HG02973 (cell line): Measurements from ENCODE around the gene TDRD7.
A peak's percentile ranks its signal among the peaks of the same experiment; 100 is the strongest.
"Not testable (repeated sequence)": the region's sequence is repeated elsewhere in the genome, so short reads cannot be mapped to it uniquely, and the experiment has no call there.

Experiments
- ATAC-seq: cut with Tn5 transposase; IDR thresholded peaks from one replicate; pipeline ENCODE4 v1.9.1; 2021; ENCODE audit warnings: moderate library complexity; ENCODE audit not compliant: unreplicated experiment

The TDRD7 gene

GRCh38 chr9:97473717-97474116 lies 61.8 kb downstream of the TDRD7 start:
- no peak for ATAC-seq

DNA sequence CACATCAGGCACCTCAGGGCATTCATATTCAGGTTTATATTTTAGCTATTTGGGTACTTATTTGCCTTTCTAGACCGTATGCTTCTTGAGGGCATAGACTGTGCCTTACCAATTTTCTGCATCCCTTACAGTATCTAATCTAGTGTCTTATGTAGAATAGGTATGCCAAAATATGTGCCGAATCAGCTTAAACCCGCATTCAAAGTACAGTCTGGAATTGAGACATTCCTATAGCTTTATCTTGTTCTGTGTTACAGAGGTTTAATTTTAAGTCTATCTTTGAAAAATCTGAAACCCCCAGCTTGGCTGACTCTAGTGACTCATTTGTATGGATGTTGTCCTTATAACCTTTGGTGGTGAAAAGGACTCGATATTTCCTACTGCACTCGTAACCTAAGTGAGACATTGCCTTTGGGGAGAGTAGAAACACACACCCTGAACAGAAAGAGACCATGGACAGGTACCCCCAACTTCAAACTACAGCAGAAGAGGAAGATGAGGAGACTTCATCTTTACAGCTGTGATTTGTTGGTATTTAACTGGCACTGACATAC lies 62.6 kb downstream of the TDRD7 start:
- ATAC-seq, result no peak

DNA sequence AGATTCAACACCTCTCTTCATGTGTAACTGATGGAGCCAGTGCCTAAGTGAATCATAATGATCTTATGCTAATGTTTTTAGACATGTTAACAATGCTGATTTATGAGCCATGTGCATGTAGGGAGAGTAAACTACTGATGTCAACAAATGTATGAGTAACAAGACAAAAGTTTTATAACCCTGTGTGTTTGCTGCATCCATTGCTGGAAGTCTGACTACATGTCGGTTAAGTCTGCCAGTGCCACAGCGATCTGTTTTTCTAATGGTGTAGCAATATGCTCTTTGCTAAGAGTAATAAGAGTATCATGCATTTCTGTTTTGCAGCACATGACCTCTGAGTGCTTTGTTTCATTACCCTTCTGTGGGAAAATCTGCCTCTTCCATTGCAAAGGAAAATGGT lies 63.2 kb downstream of the TDRD7 start:
- no peak for ATAC-seq

GRCh38 chr9:97478301-97478981 lies 66.5 kb downstream of the TDRD7 start:
- ATAC-seq, result no peak

DNA sequence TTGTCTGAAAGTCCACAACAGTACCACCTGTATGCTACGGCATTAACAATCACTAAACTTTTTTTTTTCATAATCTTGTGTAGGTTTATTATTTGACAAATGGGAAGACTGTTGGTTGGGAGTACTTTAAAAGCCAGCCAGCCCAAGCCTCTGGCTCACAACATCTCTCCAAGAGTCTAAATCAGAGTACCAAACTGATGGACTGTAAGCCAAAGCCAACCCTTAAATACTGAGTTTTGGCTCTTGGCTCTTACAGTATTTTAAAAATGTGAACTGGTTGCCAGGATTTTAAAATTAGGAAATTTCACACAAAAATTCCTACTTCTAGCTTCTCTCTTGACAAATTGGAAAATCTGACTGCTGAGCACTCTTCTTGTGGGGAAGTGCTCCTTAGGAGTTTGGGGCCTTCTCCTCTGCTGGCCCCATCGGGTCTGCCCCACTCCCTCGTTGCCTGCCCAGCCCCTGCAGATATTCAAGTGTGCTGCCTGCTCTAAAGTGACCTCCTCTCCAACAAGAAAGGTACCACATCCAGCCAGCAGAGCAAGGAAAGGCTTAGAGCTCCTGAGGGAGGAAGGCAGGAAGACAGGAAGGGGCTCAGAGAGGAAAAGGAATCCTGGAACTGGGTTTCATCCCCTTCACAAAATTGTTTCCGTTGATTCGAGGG lies 67.7 kb downstream of the TDRD7 start:
- no peak for ATAC-seq

DNA sequence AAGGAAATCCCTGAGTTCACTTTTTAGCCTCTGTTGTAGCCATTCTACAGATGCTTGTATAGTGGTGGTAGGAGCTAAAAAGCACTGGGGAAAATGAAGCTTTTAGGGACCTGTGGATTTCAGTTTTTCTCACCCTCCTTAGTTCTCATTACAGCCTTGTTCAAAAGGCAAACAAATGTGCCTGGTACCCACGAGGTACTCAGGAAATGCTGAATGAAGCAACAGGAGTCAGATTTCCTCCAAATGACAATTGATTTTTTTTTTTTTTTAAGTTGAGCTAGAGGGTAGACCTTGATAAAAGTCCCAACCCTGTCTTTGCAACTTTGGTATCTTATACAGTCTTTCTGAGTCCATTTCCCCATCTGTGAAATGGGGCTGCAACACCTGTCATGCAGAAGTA lies 68.3 kb downstream of the TDRD7 start:
- ATAC-seq, result no peak

GRCh38 chr9:97480749-97481148 lies 68.9 kb downstream of the TDRD7 start:
- ATAC-seq, result no peak

DNA sequence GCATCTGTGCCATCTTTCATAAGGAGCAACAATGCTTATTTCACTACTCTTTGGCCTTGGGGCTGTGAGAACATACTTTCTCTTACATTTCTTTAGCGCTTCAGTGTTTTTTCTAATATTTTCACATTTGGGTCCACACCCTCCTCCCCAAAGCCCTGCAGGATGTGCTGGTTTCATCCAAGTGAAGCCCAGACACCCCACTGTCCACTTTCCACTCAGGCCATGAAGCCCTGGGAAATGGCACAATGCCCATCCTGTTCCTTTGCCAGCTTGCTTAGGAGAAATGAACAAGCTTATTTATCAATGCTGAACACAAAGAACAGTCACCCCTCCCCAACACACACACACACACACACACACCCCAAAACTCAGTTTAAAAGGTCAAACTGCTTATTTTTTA lies 72.2 kb downstream of the TDRD7 start:
- no peak for ATAC-seq

DNA sequence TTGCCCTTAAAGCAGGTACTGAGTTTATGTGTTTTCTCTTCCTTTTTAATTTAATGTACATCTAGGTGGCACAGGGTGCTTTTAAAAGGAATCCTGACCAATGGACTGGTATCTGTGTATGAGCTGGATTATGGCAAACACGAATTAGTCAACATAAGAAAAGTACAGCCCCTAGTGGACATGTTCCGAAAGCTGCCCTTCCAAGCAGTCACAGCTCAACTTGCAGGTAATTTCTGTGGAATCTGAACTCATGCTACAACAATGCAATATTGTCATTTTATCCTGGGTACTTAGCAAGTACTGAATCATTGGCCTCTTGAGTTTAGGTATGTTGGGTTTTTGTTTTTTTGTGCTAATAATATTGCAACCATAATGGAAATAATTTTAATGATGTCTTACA lies 75.2 kb downstream of the TDRD7 start:
- no peak for ATAC-seq

- no peak for ATAC-seq
Observed at GRCh38 chr9:97487861-97488260, 76.0 kb downstream of the TDRD7 start.

GRCh38 chr9:97491216-97491999 lies 79.5 kb downstream of the TDRD7 start:
- ATAC-seq, result no peak

- not testable (repeated sequence) for ATAC-seq
Observed at GRCh38 chr9:97497558-97498375, 85.9 kb downstream of the TDRD7 start.

DNA sequence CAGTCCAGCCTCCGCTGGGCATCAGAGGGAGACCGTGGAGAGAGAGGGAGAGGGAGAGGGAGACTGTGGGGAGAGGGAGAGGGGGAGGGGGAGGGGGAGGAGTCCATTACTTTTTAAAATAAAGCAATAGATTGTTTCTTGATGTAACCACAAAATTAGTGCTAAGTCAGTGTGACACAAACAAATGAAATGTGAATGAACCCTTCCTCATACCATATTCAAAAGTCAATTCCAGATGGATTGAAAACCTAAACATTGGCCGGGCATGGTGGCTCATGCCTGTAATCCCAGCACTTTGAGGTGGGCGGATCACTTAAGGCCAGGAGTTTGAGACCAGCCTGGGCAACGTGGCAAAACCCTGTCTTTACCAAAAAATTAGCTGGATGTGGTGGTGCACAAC lies 87.0 kb downstream of the TDRD7 start:
- not testable (repeated sequence) for ATAC-seq

DNA sequence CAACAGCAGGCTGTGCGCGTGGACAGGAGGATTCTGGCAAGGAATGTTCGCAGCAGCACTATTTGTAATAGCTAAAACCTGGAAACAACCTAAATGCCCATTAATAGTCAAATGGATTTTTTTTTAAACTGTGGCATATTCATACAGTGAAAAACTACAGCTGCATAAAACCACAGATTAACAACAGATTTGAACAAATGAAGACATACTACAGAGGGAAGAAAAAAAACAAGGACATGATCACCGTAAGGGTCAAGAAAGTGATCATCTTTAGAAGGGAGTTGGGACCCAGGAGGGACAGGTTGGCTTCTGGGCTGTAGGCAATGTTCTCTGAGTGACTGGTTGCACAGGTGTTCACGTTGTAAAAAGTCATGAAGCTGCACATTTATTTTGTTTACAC lies 88.4 kb downstream of the TDRD7 start:
- no peak for ATAC-seq

DNA sequence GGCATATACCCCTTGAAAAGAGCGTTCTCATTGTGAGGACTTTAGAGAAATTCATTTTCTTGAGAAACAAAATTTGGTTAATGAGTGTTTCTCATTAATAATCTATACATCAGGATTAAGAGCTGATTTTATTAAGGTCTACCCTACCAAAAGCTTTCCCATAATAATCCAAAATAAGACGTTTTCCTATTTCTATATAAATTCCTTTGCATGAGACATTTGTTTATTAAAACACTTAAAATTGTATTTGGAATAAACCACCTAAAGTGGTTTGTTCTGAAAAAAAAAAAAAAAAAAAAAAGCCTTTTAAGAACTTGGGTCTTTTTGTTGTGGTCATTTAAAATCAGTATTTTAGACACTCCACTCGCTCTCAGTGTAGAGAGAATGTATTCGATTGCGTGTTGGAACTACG lies 88.9 kb downstream of the TDRD7 start:
- no peak for ATAC-seq

DNA sequence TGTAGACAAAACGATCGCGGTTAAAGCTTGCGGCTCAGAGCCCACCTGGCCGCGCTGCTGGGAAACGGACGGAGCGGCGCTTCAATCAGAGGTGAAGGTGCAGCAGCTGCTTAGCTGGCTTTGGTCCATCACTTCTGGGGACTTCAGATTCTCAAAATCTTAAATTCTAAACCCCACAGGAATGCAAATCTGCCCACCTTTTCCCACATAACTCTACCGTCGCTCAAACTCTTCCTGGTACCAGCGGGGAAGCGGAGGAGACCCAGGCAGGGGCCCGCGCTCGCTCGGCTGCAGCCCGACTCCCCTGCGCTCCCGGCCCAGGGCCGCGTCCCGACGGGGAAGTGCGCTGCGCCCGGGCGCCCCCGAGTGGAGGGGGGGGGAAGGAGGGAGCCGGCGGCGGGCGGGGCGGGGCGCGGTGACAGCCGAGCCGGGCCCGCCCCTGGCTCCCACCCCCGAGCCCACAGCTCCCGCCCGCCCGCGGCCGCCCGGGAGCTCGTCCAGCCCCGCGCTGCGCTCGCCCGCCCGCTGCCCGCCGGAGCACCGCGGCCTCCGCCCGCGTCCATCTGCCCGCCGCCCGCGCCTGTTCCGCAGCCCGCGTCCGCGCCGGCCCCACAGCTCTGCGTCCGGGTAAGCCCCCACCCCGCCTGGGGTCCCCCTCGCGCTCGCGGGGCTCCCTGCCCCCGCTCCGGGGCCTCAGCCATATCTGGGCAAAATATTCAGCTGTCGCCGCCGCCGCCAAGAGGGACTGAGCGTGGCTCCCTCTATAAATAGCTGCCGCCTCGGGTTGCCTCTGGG lies 89.5 kb downstream of the TDRD7 start, which contains the start of gene TMOD1:
TSS of gene TMOD1 (plus strand) at position 490 of the 795 bp plus-strand sequence. CDS start 22,523 bp downstream, outside the sequence.
- peak; percentile 51 for ATAC-seq

- ATAC-seq, result peak; percentile 25
Observed at GRCh38 chr9:97501972-97502221, 90.0 kb downstream of the TDRD7 start.

GRCh38 chr9:97502222-97502983 lies 90.5 kb downstream of the TDRD7 start:
- ATAC-seq, result no peak
